ENCODE results near the gene SIRPB2. TPM values are rescaled to one million over a fixed set of nuclear protein-coding genes. Genes with fewer than 3 reads are reported as not detected.

SIRPB2 gene
- 1 to 10 TPM in 3 of 4 donors, under 1 TPM in 1; 0.79 to 6.4 (median 3.1) TPM for total RNA-seq

DNA sequence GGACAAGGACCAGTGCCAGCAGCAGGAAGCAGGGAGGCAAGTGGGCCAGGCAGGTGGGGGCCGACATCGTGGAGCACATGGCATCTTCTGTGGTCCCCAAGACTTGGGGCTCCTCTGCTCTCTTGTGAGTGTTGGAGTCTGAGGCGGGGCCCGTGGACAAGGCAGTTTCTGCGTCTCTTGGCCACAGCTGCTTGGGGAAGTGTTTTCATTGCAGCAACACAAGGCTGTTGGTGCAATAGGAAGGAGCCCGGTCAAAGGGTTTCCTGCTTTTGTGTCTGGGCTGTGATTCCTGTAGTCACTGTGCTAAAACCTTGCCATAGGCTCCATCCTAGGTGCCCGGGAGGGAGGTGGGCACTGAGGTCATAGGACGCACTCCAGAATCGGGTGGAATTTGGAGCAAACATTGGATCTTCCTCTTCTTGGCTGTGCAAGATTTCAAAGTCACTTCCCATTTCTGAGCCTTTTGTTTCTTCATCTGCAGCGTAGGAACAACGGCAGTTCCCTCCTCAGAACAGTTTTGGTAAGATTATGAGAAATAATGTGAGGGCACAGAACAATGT, at the start of gene SIRPB2:
SIRPB2 (minus strand) TSS at position 140 of the 560 bp plus-strand sequence; CDS start at position 79, 61 bp downstream.
- no peak for DNase-seq (ENCODE audit: low spot score in 2 of 2)
- H3K4me3 ChIP-seq (ENCODE audit: low read depth, poor library complexity, severe bottlenecking): peak within 1 kb of the TSS; percentile 11
- intact Hi-C loops (cut with DNase I; ENCODE audit: low total_unique reads): no loop called here
- WGBS, 2 donors: 65 to 70% methylated on average over 10 to 11 of the region's 11 CpGs
- TF ChIP-seq CTCF (IDR thresholded peaks at IDR 0.05): no peak
- TF ChIP-seq POLR2A (IDR thresholded peaks at IDR 0.05): no peak

DNA sequence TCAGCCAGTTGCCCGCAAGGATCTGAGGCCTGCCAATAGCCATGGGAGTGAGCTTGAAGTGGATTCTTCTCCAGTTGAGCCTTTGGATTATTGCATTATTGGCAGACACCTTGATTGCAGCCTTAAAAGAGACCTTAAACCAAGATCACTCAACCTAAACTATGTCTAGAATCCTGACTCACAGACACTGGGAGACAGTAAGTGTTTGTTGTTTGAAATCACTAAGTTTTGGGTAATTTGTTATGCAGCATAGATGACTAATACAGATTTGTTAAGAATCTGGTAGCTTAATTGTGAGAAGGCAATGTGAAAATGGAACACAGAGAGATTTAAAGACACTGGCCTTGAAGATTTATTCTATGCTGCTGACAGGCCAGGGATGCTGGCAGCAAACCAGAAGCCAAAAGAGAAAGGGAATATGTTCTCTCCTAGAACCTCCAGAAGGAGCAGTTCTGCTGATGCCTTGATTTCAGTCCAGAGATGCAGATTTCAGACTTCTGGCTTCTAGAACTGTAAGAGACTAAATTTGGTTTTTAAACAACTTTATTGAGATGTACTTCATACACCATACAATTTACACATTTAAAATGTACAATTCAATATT, 48.7 kb upstream of the SIRPB2 start:
- no peak for DNase-seq (ENCODE audit: low spot score in 2 of 2)
- TF ChIP-seq POLR2A (IDR thresholded peaks at IDR 0.05): no peak
- TF ChIP-seq CTCF (IDR thresholded peaks at IDR 0.05): no peak
- WGBS, 2 donors: 50 to 93% methylated on average over 1 of the region's 1 CpG
- H3K4me3 ChIP-seq (ENCODE audit: low read depth, poor library complexity, severe bottlenecking): no peak overlapping the region
- intact Hi-C loops (cut with DNase I; ENCODE audit: low total_unique reads): no loop called here

DNA sequence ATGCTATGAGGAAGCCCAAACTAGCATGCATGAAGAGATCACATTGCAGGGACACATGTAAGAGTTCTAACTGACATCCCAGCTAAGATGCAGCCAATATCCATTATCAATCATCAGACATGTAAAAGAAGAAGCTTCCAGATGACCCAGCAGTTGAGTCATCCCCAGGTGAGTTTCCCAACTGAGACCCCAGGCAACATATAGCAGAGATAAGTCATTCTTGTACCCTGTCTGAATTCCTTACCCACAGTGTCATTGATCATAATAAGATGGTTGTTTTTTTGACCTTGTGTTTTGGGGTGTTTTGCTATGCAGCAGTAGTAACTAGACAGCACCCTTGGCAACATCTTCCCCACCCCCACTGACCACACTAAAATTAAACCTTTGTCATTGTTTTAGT, 47.4 kb upstream of the SIRPB2 start:
- no peak for TF ChIP-seq CTCF (IDR thresholded peaks at IDR 0.05)
- TF ChIP-seq POLR2A (IDR thresholded peaks at IDR 0.05): no peak
- no peak for DNase-seq (ENCODE audit: low spot score in 2 of 2)
- H3K4me3 ChIP-seq (ENCODE audit: low read depth, poor library complexity, severe bottlenecking): no peak overlapping the region
- intact Hi-C loops (cut with DNase I; ENCODE audit: low total_unique reads): no loop called here

GRCh38 chr20:1537731-1538058, 46.5 kb upstream of the SIRPB2 start:
- WGBS, 2 donors: 40 to 56% methylated on average over 4 of the region's 4 CpGs
- no peak overlapping the region for H3K4me3 ChIP-seq (ENCODE audit: low read depth, poor library complexity, severe bottlenecking)
- intact Hi-C loops (cut with DNase I; ENCODE audit: low total_unique reads): no loop called here
- peak in 1 of 2 donors; percentile 24 for DNase-seq (ENCODE audit: low spot score in 2 of 2)
- no peak for TF ChIP-seq CTCF (IDR thresholded peaks at IDR 0.05)
- no peak for TF ChIP-seq POLR2A (IDR thresholded peaks at IDR 0.05)

DNA sequence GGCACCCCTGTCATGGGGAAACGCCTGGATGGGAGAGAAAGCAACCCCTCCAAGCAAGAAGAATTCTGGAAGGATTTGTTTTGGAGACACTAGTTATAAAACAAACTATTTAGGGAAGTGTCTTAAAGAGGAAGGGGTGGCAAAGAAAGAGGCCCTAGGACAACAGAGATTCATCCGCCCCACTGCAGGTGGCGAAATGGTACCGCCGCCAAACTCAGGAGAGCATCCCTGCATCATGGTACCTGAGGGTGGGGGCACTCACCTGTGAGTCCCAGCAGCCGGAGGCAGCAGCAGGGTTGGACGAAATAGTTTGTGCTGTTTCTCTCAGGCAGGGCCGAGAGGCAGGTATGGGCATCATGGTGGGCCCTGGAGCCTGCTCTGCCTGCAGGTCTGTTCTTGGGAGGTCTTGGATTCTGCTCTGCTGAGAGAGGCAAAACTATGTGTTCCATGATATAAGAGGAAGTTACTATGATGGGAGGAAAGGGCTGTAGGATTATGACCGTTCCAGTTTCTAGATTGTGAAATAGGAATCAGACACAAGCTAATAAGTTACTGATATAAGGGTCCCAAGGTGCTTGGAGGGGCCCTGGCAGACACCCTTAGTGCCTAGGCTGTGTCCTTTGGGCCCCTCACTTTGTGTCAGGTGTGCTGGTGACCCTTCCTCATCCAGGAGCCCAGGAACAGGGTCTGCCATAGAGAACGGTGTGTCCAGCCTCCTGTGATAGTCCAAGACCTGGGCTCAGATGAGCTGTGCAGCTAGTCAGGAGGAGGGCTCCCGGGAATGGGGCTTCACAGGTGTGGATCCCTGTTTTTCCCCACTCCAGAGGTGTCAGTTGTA, 45.9 kb upstream of the SIRPB2 start:
- no peak overlapping the region for H3K4me3 ChIP-seq (ENCODE audit: low read depth, poor library complexity, severe bottlenecking)
- TF ChIP-seq CTCF (IDR thresholded peaks at IDR 0.05): no peak
- no peak for TF ChIP-seq POLR2A (IDR thresholded peaks at IDR 0.05)
- no peak for DNase-seq (ENCODE audit: low spot score in 2 of 2)
- intact Hi-C loops (cut with DNase I; ENCODE audit: low total_unique reads): no loop called here
- WGBS, 2 donors: 78 to 84% methylated on average over 11 of the region's 11 CpGs
